GM23338 (cell line): ENCODE results near the gene STOML3. TPM values are rescaled to one million over a fixed set of nuclear protein-coding genes. Genes with fewer than 3 reads are reported as not detected.

Experiments used
- ATAC-seq: fragments of 200-7000 bp; cut with Tn5 transposase; 3 replicates; pipeline ENCODE4 v1.9.1; 2020
- DNase-seq: peaks from one replicate; pipeline ENCODE4 v3.0.0-alpha.2; 2015; ENCODE audit warnings: low spot score
- H2AFZ ChIP-seq: fragments of 200-600 bp; sonication (generic); 2 replicates; pipeline ENCODE4 v1.8.0; 2016; ENCODE audit warnings: antibody characterized with exemption, mild to moderate bottlenecking, moderate library complexity
- H3F3A ChIP-seq: fragments of 200-600 bp; sonication (generic); replicated peaks from 2 replicates; pipeline ENCODE4 v1.8.0; 2017; ENCODE audit warnings: antibody characterized with exemption, mixed run types, low read depth
- H3K27ac ChIP-seq: fragments of 200-600 bp; sonication (generic); 2 replicates; pipeline ENCODE4 v1.6.1; 2016; ENCODE audit warnings: low read depth
- H3K27me3 ChIP-seq: fragments of 200-600 bp; sonication (generic); 2 replicates; pipeline ENCODE4 v1.8.0; 2016; ENCODE audit warnings: mild to moderate bottlenecking, mixed run types, moderate library complexity; ENCODE audit not compliant: insufficient read depth
- H3K36me3 ChIP-seq: fragments of 200-600 bp; sonication (generic); 2 replicates; pipeline ENCODE4 v1.8.0; 2016; ENCODE audit warnings: mild to moderate bottlenecking; ENCODE audit not compliant: insufficient read depth
- H3K4me1 ChIP-seq: fragments of 200-600 bp; sonication (generic); 2 replicates; pipeline ENCODE4 v1.8.0; 2016; ENCODE audit warnings: mild to moderate bottlenecking, moderate library complexity; ENCODE audit not compliant: insufficient read depth
- H3K4me2 ChIP-seq: fragments of 200-600 bp; sonication (generic); 2 replicates; pipeline ENCODE4 v1.7.1; 2017; ENCODE audit warnings: mixed run types
- H3K4me3 ChIP-seq: fragments of 200-600 bp; sonication (generic); 2 replicates; pipeline ENCODE4 v1.6.1; 2016; ENCODE audit warnings: mixed run types
- H3K79me2 ChIP-seq: fragments of 200-600 bp; sonication (generic); replicated peaks from 2 replicates; pipeline ENCODE4 v1.8.0; 2017; ENCODE audit warnings: mild to moderate bottlenecking; ENCODE audit not compliant: insufficient read depth
- H3K9me2 ChIP-seq: fragments of 200-600 bp; sonication (generic); 2 replicates; pipeline ENCODE4 v1.8.0; 2017; ENCODE audit not compliant: insufficient read depth
- H4K20me1 ChIP-seq: fragments of 200-600 bp; sonication (generic); replicated peaks from 2 replicates; pipeline ENCODE4 v1.8.0; 2017; ENCODE audit warnings: mild to moderate bottlenecking; ENCODE audit not compliant: insufficient read depth
- H3K27ac Mint-ChIP-seq: 2 replicates; pipeline ENCODE4 v1.8.0; 2020; ENCODE audit warnings: inconsistent platforms, mild to moderate bottlenecking, moderate library complexity, mixed read lengths
- H3K27me3 Mint-ChIP-seq: 3 replicates; pipeline ENCODE4 v1.8.0; 2022; ENCODE audit warnings: low read depth, mild to moderate bottlenecking, moderate library complexity, mixed read lengths, inconsistent platforms; ENCODE audit not compliant: insufficient read depth, poor library complexity
- H3K36me3 Mint-ChIP-seq: 3 replicates; pipeline ENCODE4 v1.8.0; 2021; ENCODE audit warnings: low read depth, mild to moderate bottlenecking, inconsistent platforms, moderate library complexity, mixed read lengths
- H3K4me1 Mint-ChIP-seq: 3 replicates; pipeline ENCODE4 v1.8.0; 2020; ENCODE audit warnings: mild to moderate bottlenecking, inconsistent platforms, mixed read lengths
- H3K4me3 Mint-ChIP-seq: 3 replicates; pipeline ENCODE4 v1.8.0; 2021; ENCODE audit warnings: moderate library complexity, mild to moderate bottlenecking, inconsistent platforms, mixed read lengths
- H3K9me3 Mint-ChIP-seq: 3 replicates; pipeline ENCODE4 v1.8.0; 2020; ENCODE audit warnings: moderate library complexity, mild to moderate bottlenecking, inconsistent platforms, mixed read lengths
- CREB1 ChIP-seq: fragments of 250-450 bp; sonication (Bioruptor Pico); IDR thresholded peaks from 2 replicates; pipeline ENCODE4 v1.5.0; 2020; ENCODE audit warnings: low read depth, mild to moderate bottlenecking, moderate library complexity
- CTCF ChIP-seq, 2 experiments: fragments of 200-600 bp in 1 of 2; sonication (generic) in 1 of 2; conservative IDR thresholded peaks; 2 replicates each; pipeline versions ENCODE4 v1.5.1 to v1.6.1; 2016 to 2017; ENCODE audit warnings: antibody characterized with exemption in 2 of 2, low read depth in 2 of 2, mild to moderate bottlenecking in 2 of 2, moderate library complexity in 1 of 2
- EZH2 ChIP-seq: fragments of 200-600 bp; sonication (generic); IDR thresholded peaks from one replicate; pipeline ENCODE4 v1.8.0; 2017; ENCODE audit warnings: antibody characterized with exemption, mild to moderate bottlenecking, low read depth; ENCODE audit not compliant: unreplicated experiment
- EZH2phosphoT487 ChIP-seq: fragments of 200-600 bp; sonication (generic); IDR thresholded peaks from one replicate; pipeline ENCODE4 v1.8.1; 2018; ENCODE audit warnings: antibody characterized with exemption; ENCODE audit not compliant: unreplicated experiment
- JUNB ChIP-seq: IDR thresholded peaks from one replicate; pipeline ENCODE4 v1.6.1; 2016; ENCODE audit warnings: antibody characterized with exemption; ENCODE audit not compliant: unreplicated experiment
- POLR2AphosphoS5 ChIP-seq: IDR thresholded peaks from 2 replicates; pipeline ENCODE4 v1.6.1; 2016; ENCODE audit warnings: antibody characterized with exemption, low read depth
- REST ChIP-seq: IDR thresholded peaks from one replicate; pipeline ENCODE4 v1.6.1; 2018; ENCODE audit warnings: antibody characterized with exemption; ENCODE audit not compliant: unreplicated experiment
- ZNF114 ChIP-seq: fragments of 250-450 bp; sonication (Bioruptor Pico); IDR thresholded peaks from 2 replicates; pipeline ENCODE4 v1.5.0; 2020; ENCODE audit warnings: mild to moderate bottlenecking, moderate library complexity
- ZNF331 ChIP-seq: fragments of 250-450 bp; sonication (Bioruptor Pico); IDR thresholded peaks from 2 replicates; pipeline ENCODE4 v1.5.0; 2020; ENCODE audit warnings: low read depth, mild to moderate bottlenecking, moderate library complexity
- polyA plus RNA-seq: library from polyadenylated mRNA; unstranded; fragments of >200 nt; fragmentation: Nextera tagmentation; extraction: Ambion mirVana; gene quantifications from 2 replicates; pipeline ENCODE4 v1.2.1, GENCODE V29; 2016
- total RNA-seq: library from RNA; depleted of rRNA; stranded (reverse); fragments of >200 nt; shearing (Covaris generic); gene quantifications from 2 replicates; pipeline ENCODE4 v1.2.3, GENCODE V29; 2014
- TF ChIP-seq, protein P1 (sequence below): IDR thresholded peaks from 2 replicates; pipeline ENCODE4 v1.6.1; 2016; ENCODE audit warnings: antibody characterized with exemption

STOML3 gene
- total and polyA plus RNA-seq, 2 experiments from 2014 or later: not detected

- no peaks in the 10 kb centered on the region for H3K79me2 ChIP-seq
- H3K36me3 Mint-ChIP-seq: no peaks in the 10 kb centered on the region
- no peak for ATAC-seq
- no peak overlapping the region for H3K27ac ChIP-seq
- no peak overlapping the region for H2AFZ ChIP-seq
- no peak overlapping the region for H3K4me3 ChIP-seq
- no peak overlapping the region for H3K27ac Mint-ChIP-seq
- peaks cover 6% of the 10 kb centered on the region for H3K9me2 ChIP-seq
- no peak overlapping the region for H3K4me2 ChIP-seq
- no peaks in the 10 kb centered on the region for H3K9me3 Mint-ChIP-seq
- no peaks in the 10 kb centered on the region for H4K20me1 ChIP-seq
- peaks cover 14% of the 10 kb centered on the region for H3K4me1 Mint-ChIP-seq
- no peaks in the 10 kb centered on the region for H3K4me1 ChIP-seq
- TF ChIP-seq EZH2 (no peak), JUNB (no peak), EZH2phosphoT487 (no peak), POLR2AphosphoS5 (no peak), CREB1 (no peak)
- no peaks in the 10 kb centered on the region for H3K36me3 ChIP-seq
- H3K4me3 Mint-ChIP-seq: no peak overlapping the region
- no peak for DNase-seq
- H3K27me3 ChIP-seq: no peaks in the 10 kb centered on the region
- H3F3A ChIP-seq: no peaks in the 10 kb centered on the region
- H3K27me3 Mint-ChIP-seq: no peaks in the 10 kb centered on the region
Measured at GRCh38 chr13:38950987-38951386, 39.6 kb downstream of the STOML3 start.

- no peak overlapping the region for H3K4me3 Mint-ChIP-seq
- no peaks in the 10 kb centered on the region for H3K79me2 ChIP-seq
- no peak overlapping the region for H3K27ac Mint-ChIP-seq
- no peaks in the 10 kb centered on the region for H3K36me3 ChIP-seq
- H3K4me1 Mint-ChIP-seq: peaks cover 10% of the 10 kb centered on the region
- H3K9me3 Mint-ChIP-seq: no peaks in the 10 kb centered on the region
- no peaks in the 10 kb centered on the region for H3F3A ChIP-seq
- no peak for DNase-seq
- H3K27ac ChIP-seq: no peak overlapping the region
- no peaks in the 10 kb centered on the region for H3K27me3 ChIP-seq
- no peak for ATAC-seq
- H3K4me1 ChIP-seq: no peaks in the 10 kb centered on the region
- H3K4me2 ChIP-seq: no peak overlapping the region
- H3K9me2 ChIP-seq: no peaks in the 10 kb centered on the region; the same call in 1 of the 2 replicates
- no peaks in the 10 kb centered on the region for H4K20me1 ChIP-seq
- 0 out of 2 replicates have a peak overlapping the region, but pooled peaks have one; percentile 38 for H2AFZ ChIP-seq
- H3K27me3 Mint-ChIP-seq: peaks cover 2% of the 10 kb centered on the region
- no peaks in the 10 kb centered on the region for H3K36me3 Mint-ChIP-seq
- no peak overlapping the region for H3K4me3 ChIP-seq
- TF ChIP-seq, protein P1, sequence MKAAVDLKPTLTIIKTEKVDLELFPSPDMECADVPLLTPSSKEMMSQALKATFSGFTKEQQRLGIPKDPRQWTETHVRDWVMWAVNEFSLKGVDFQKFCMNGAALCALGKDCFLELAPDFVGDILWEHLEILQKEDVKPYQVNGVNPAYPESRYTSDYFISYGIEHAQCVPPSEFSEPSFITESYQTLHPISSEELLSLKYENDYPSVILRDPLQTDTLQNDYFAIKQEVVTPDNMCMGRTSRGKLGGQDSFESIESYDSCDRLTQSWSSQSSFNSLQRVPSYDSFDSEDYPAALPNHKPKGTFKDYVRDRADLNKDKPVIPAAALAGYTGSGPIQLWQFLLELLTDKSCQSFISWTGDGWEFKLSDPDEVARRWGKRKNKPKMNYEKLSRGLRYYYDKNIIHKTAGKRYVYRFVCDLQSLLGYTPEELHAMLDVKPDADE: no peak
- no peak for TF ChIP-seq ZNF331 (CRISPR knock-in tag)
- TF ChIP-seq CREB1: no peak
- TF ChIP-seq REST: no peak
- no peak for TF ChIP-seq ZNF114
- TF ChIP-seq CTCF (conservative IDR thresholded peaks at IDR 0.05; ENCODE audit: low read depth in 2 of 2): no peak
Measured at GRCh38 chr13:38947054-38947453, 43.6 kb downstream of the STOML3 start.
